Effector memory CD4-positive, alpha-beta T cell (primary cell): ENCODE results near the gene INSYN2B.

ENCODE experiments used
- DNase-seq, 3 donors: peaks; one replicate each; pipeline ENCODE4 v3.0.0-alpha.2; 2020
- H3K27ac ChIP-seq: 2 replicates; pipeline ENCODE4 v1.7.0; 2013; ENCODE audit warnings: mild to moderate bottlenecking, low read length, moderate library complexity; ENCODE audit not compliant: insufficient read depth, poor library complexity, severe bottlenecking
- H3K27me3 ChIP-seq: replicated peaks from 2 replicates; pipeline ENCODE4 v1.7.0; 2013; ENCODE audit warnings: mild to moderate bottlenecking, low read length; ENCODE audit not compliant: insufficient read depth, control insufficient read depth, poor library complexity, severe bottlenecking
- H3K36me3 ChIP-seq: 2 replicates; pipeline ENCODE4 v1.7.0; 2013; ENCODE audit warnings: mild to moderate bottlenecking, low read length, moderate library complexity; ENCODE audit not compliant: control insufficient read depth, insufficient read depth
- H3K4me1 ChIP-seq: 2 replicates; pipeline ENCODE4 v1.7.0; 2013; ENCODE audit warnings: low read length, mild to moderate bottlenecking; ENCODE audit not compliant: control insufficient read depth, insufficient read depth, poor library complexity, severe bottlenecking
- H3K4me3 ChIP-seq: 2 replicates; pipeline ENCODE4 v1.7.0; 2013; ENCODE audit warnings: low read length, low read depth, mild to moderate bottlenecking; ENCODE audit not compliant: insufficient read depth, poor library complexity, severe bottlenecking
- H3K9me3 ChIP-seq: 2 replicates; pipeline ENCODE4 v1.7.0; 2013; ENCODE audit warnings: mild to moderate bottlenecking, low read length, moderate library complexity; ENCODE audit not compliant: control insufficient read depth

Gene INSYN2B

GRCh38 chr5:169941542-169941941 lies 38.8 kb downstream of the INSYN2B start:
- H3K4me3 ChIP-seq, result no peak overlapping the region

GRCh38 chr5:169939731-169940130 lies 40.6 kb downstream of the INSYN2B start:
- no peak for DNase-seq
- Histone ChIP-seq H3K9me3 (no peaks in the 10 kb centered on the region), H3K27ac (no peak overlapping the region), H3K4me3 (no peak overlapping the region), H3K36me3 (peaks cover 8% of the 10 kb centered on the region), H3K27me3 (no peaks in the 10 kb centered on the region), H3K4me1 (peaks cover 8% of the 10 kb centered on the region)

More at GRCh38 chr5:169941542-169941941, 38.8 kb downstream of the INSYN2B start:
- H3K36me3 ChIP-seq, result peaks cover 8% of the 10 kb centered on the region
- no peaks in the 10 kb centered on the region for H3K27me3 ChIP-seq
- no peaks in the 10 kb centered on the region for H3K4me1 ChIP-seq
- no peaks in the 10 kb centered on the region for H3K9me3 ChIP-seq
- no peak for DNase-seq
- no peak overlapping the region for H3K27ac ChIP-seq

GRCh38 chr5:169938439-169938838 lies 41.9 kb downstream of the INSYN2B start:
- Histone ChIP-seq H3K36me3 (peaks cover 8% of the 10 kb centered on the region), H3K27me3 (no peaks in the 10 kb centered on the region), H3K4me3 (no peak overlapping the region)

GRCh38 chr5:169935762-169936161 lies 44.5 kb downstream of the INSYN2B start:
- H3K36me3 ChIP-seq, result peaks cover 15% of the 10 kb centered on the region
- H3K27me3 ChIP-seq, result no peaks in the 10 kb centered on the region
- no peak overlapping the region for H3K27ac ChIP-seq
- no peak overlapping the region for H3K4me3 ChIP-seq
- H3K9me3 ChIP-seq, result no peaks in the 10 kb centered on the region
- no peak for DNase-seq
- peaks cover 8% of the 10 kb centered on the region for H3K4me1 ChIP-seq

More at GRCh38 chr5:169938439-169938838, 41.9 kb downstream of the INSYN2B start:
- H3K4me1 ChIP-seq, result peaks cover 8% of the 10 kb centered on the region
- H3K27ac ChIP-seq, result no peak overlapping the region
- no peaks in the 10 kb centered on the region for H3K9me3 ChIP-seq
- no peak for DNase-seq

- H3K4me1 ChIP-seq, result peaks cover 8% of the 10 kb centered on the region
- DNase-seq, result no peak
- H3K36me3 ChIP-seq, result peaks cover 15% of the 10 kb centered on the region
- no peaks in the 10 kb centered on the region for H3K9me3 ChIP-seq
- H3K4me3 ChIP-seq, result no peak overlapping the region
- no peak overlapping the region for H3K27ac ChIP-seq
- no peaks in the 10 kb centered on the region for H3K27me3 ChIP-seq
Measured at GRCh38 chr5:169934990-169935389, 45.3 kb downstream of the INSYN2B start.

GRCh38 chr5:169933616-169934015 lies 46.7 kb downstream of the INSYN2B start:
- H3K27ac ChIP-seq, result no peak overlapping the region
- no peak for DNase-seq
- no peaks in the 10 kb centered on the region for H3K9me3 ChIP-seq
- H3K4me1 ChIP-seq, result peaks cover 8% of the 10 kb centered on the region
- H3K4me3 ChIP-seq, result no peak overlapping the region
- no peaks in the 10 kb centered on the region for H3K27me3 ChIP-seq
- peaks cover 15% of the 10 kb centered on the region for H3K36me3 ChIP-seq

- peaks cover 8% of the 10 kb centered on the region for H3K4me1 ChIP-seq
- no peaks in the 10 kb centered on the region for H3K9me3 ChIP-seq
- no peak for DNase-seq
- H3K27me3 ChIP-seq, result no peaks in the 10 kb centered on the region
- no peak overlapping the region for H3K4me3 ChIP-seq
- no peak overlapping the region for H3K27ac ChIP-seq
- H3K36me3 ChIP-seq, result peaks cover 13% of the 10 kb centered on the region
Measured at GRCh38 chr5:169933127-169933526, 47.2 kb downstream of the INSYN2B start.

- H3K9me3 ChIP-seq, result no peaks in the 10 kb centered on the region
- no peak for DNase-seq
- H3K4me1 ChIP-seq, result no peaks in the 10 kb centered on the region
- no peaks in the 10 kb centered on the region for H3K27me3 ChIP-seq
- no peak overlapping the region for H3K4me3 ChIP-seq
- H3K27ac ChIP-seq, result no peak overlapping the region
- H3K36me3 ChIP-seq, result peaks cover 4% of the 10 kb centered on the region
Measured at GRCh38 chr5:169923988-169924387, 56.3 kb downstream of the INSYN2B start.

- DNase-seq, result no peak
- peaks cover 4% of the 10 kb centered on the region for H3K36me3 ChIP-seq
- H3K4me3 ChIP-seq, result no peak overlapping the region
- H3K27ac ChIP-seq, result no peak overlapping the region
- no peaks in the 10 kb centered on the region for H3K27me3 ChIP-seq
- no peaks in the 10 kb centered on the region for H3K9me3 ChIP-seq
- no peaks in the 10 kb centered on the region for H3K4me1 ChIP-seq
Measured at GRCh38 chr5:169922474-169922873, 57.8 kb downstream of the INSYN2B start.

GRCh38 chr5:169921949-169922348 lies 58.3 kb downstream of the INSYN2B start:
- Histone ChIP-seq H3K4me1 (no peaks in the 10 kb centered on the region), H3K27me3 (no peaks in the 10 kb centered on the region), H3K36me3 (peaks cover 4% of the 10 kb centered on the region), H3K9me3 (no peaks in the 10 kb centered on the region), H3K27ac (no peak overlapping the region), H3K4me3 (no peak overlapping the region)
- no peak for DNase-seq

GRCh38 chr5:169921384-169921783 lies 58.9 kb downstream of the INSYN2B start:
- no peak overlapping the region for H3K27ac ChIP-seq
- H3K4me3 ChIP-seq, result no peak overlapping the region
- H3K4me1 ChIP-seq, result no peaks in the 10 kb centered on the region

More at GRCh38 chr5:169921384-169921783, 58.9 kb downstream of the INSYN2B start:
- DNase-seq, result no peak
- Histone ChIP-seq H3K27me3 (no peaks in the 10 kb centered on the region), H3K9me3 (no peaks in the 10 kb centered on the region), H3K36me3 (peaks cover 4% of the 10 kb centered on the region)
